ENCODE measurements around the gene LTBP3. TPM values are rescaled to one million over a fixed set of nuclear protein-coding genes. Genes with fewer than 3 reads are reported as not detected.

The LTBP3 gene
- total and polyA plus RNA-seq, 2 of the 13 experiments (the other 11 are each of a cell fraction or from before 2014, with no cell fraction given) = 12.2 to 68.1 TPM

Small RNA genes within 50 kb of the gene (small RNA-seq; reads per million reads assigned to genes)
- 0 reads per million in 3 experiments for gene AP001362.1 (ENCODE audit: insufficient read depth in 2 of 3, insufficient read length in 3 of 3, low read depth in 2 of 3, low replicate concordance in 1 of 3)
- gene RF01684 (ENCODE audit: insufficient read depth in 2 of 3, insufficient read length in 3 of 3, low read depth in 2 of 3, low replicate concordance in 1 of 3) = 0 reads per million in 3 experiments

Other genes starting within 250 kb of the LTBP3 start
- 2.5 and 7.1 TPM in 2 replicates for gene CDC42EP2, start 243.5 kb downstream of the LTBP3 start, total RNA-seq (2016; rRNA removed; fragmentation: Illumina TruSeq; extraction: Trizol)
- gene CDC42EP2, start 243.5 kb downstream of the LTBP3 start, polyA plus RNA-seq (2011; rRNA removed) = 2.3 and 4.2 TPM in 2 replicates
- gene DPF2, start 224.5 kb downstream of the LTBP3 start, total RNA-seq (2016; rRNA removed; fragmentation: Illumina TruSeq; extraction: Trizol) = 30.4 and 31.0 TPM in 2 replicates
- gene DPF2, start 224.5 kb downstream of the LTBP3 start, polyA plus RNA-seq (2011; rRNA removed) = 20.4 and 21.0 TPM in 2 replicates
- 4.0 and 4.9 TPM in 2 replicates for gene TIGD3, start 203.6 kb downstream of the LTBP3 start, total RNA-seq (2016; rRNA removed; fragmentation: Illumina TruSeq; extraction: Trizol)
- gene TIGD3, start 203.6 kb downstream of the LTBP3 start, polyA plus RNA-seq (2011; rRNA removed) = 0.49 and 1.0 TPM in 2 replicates
- 2.1 and 3.4 TPM in 2 replicates for gene SLC25A45, start 175.7 kb downstream of the LTBP3 start, total RNA-seq (2016; rRNA removed; fragmentation: Illumina TruSeq; extraction: Trizol)
- 1.2 and 1.9 TPM in 2 replicates for gene SLC25A45, start 175.7 kb downstream of the LTBP3 start, polyA plus RNA-seq (2011; rRNA removed)
- gene FRMD8, start 171.7 kb downstream of the LTBP3 start, total RNA-seq (2016; rRNA removed; fragmentation: Illumina TruSeq; extraction: Trizol) = 18.0 and 20.6 TPM in 2 replicates
- 5.8 and 9.4 TPM in 2 replicates for gene FRMD8, start 171.7 kb downstream of the LTBP3 start, polyA plus RNA-seq (2011; rRNA removed)
- 10.5 and 20.5 TPM in 2 replicates for gene NEAT1, start 135.6 kb downstream of the LTBP3 start, total RNA-seq (2016; rRNA removed; fragmentation: Illumina TruSeq; extraction: Trizol)
- 41.2 and 41.3 TPM in 2 replicates for gene NEAT1, start 135.6 kb downstream of the LTBP3 start, polyA plus RNA-seq (2011; rRNA removed)
- gene MALAT1, start 59.3 kb downstream of the LTBP3 start, total RNA-seq (2016; rRNA removed; fragmentation: Illumina TruSeq; extraction: Trizol) = 302 and 1,237 TPM in 2 replicates
- gene MALAT1, start 59.3 kb downstream of the LTBP3 start, polyA plus RNA-seq (2011; rRNA removed) = 143 and 217 TPM in 2 replicates
- gene SCYL1, start 33.3 kb downstream of the LTBP3 start, total RNA-seq (2016; rRNA removed; fragmentation: Illumina TruSeq; extraction: Trizol) = 61.7 and 65.9 TPM in 2 replicates
- 103 and 122 TPM in 2 replicates for gene SCYL1, start 33.3 kb downstream of the LTBP3 start, polyA plus RNA-seq (2011; rRNA removed)
- 34.0 and 40.0 TPM in 2 replicates for gene ZNRD2, start 12.1 kb upstream of the LTBP3 start, total RNA-seq (2016; rRNA removed; fragmentation: Illumina TruSeq; extraction: Trizol)
- gene ZNRD2, start 12.1 kb upstream of the LTBP3 start, polyA plus RNA-seq (2011; rRNA removed) = 29.2 and 31.4 TPM in 2 replicates
- gene FAM89B, start 14.2 kb upstream of the LTBP3 start, total RNA-seq (2016; rRNA removed; fragmentation: Illumina TruSeq; extraction: Trizol) = 3.6 and 5.7 TPM in 2 replicates
- gene FAM89B, start 14.2 kb upstream of the LTBP3 start, polyA plus RNA-seq (2011; rRNA removed) = 8.0 and 11.5 TPM in 2 replicates
- 5.4 and 10.6 TPM in 2 replicates for gene EHBP1L1, start 17.7 kb upstream of the LTBP3 start, total RNA-seq (2016; rRNA removed; fragmentation: Illumina TruSeq; extraction: Trizol)
- gene EHBP1L1, start 17.7 kb upstream of the LTBP3 start, polyA plus RNA-seq (2011; rRNA removed) = 8.3 and 14.4 TPM in 2 replicates
- not detected in 2 replicates for gene KCNK7, start 37.4 kb upstream of the LTBP3 start, total RNA-seq (2016; rRNA removed; fragmentation: Illumina TruSeq; extraction: Trizol)
- 0.11 and 0.14 TPM in 2 replicates for gene KCNK7, start 37.4 kb upstream of the LTBP3 start, polyA plus RNA-seq (2011; rRNA removed)
- gene MAP3K11, start 55.9 kb upstream of the LTBP3 start, total RNA-seq (2016; rRNA removed; fragmentation: Illumina TruSeq; extraction: Trizol) = 35.6 and 51.5 TPM in 2 replicates
- 35.9 and 54.6 TPM in 2 replicates for gene MAP3K11, start 55.9 kb upstream of the LTBP3 start, polyA plus RNA-seq (2011; rRNA removed)
- 14.5 and 23.0 TPM in 2 replicates for gene PCNX3, start 57.4 kb upstream of the LTBP3 start, total RNA-seq (2016; rRNA removed; fragmentation: Illumina TruSeq; extraction: Trizol)
- gene PCNX3, start 57.4 kb upstream of the LTBP3 start, polyA plus RNA-seq (2011; rRNA removed) = 16.2 and 23.1 TPM in 2 replicates
- 5.4 and 5.8 TPM in 2 replicates for gene SIPA1, start 79.7 kb upstream of the LTBP3 start, total RNA-seq (2016; rRNA removed; fragmentation: Illumina TruSeq; extraction: Trizol)
- 7.7 and 9.1 TPM in 2 replicates for gene SIPA1, start 79.7 kb upstream of the LTBP3 start, polyA plus RNA-seq (2011; rRNA removed)
- 18.7 and 21.4 TPM in 2 replicates for gene RELA, start 104.6 kb upstream of the LTBP3 start, total RNA-seq (2016; rRNA removed; fragmentation: Illumina TruSeq; extraction: Trizol)
- gene RELA, start 104.6 kb upstream of the LTBP3 start, polyA plus RNA-seq (2011; rRNA removed) = 40.5 and 51.0 TPM in 2 replicates
- gene KAT5, start 153.9 kb upstream of the LTBP3 start, total RNA-seq (2016; rRNA removed; fragmentation: Illumina TruSeq; extraction: Trizol) = 45.4 and 48.3 TPM in 2 replicates
- 34.4 and 35.2 TPM in 2 replicates for gene KAT5, start 153.9 kb upstream of the LTBP3 start, polyA plus RNA-seq (2011; rRNA removed)
- gene RNASEH2C, start 162.4 kb upstream of the LTBP3 start, total RNA-seq (2016; rRNA removed; fragmentation: Illumina TruSeq; extraction: Trizol) = 50.9 and 65.1 TPM in 2 replicates
- 24.6 and 27.4 TPM in 2 replicates for gene RNASEH2C, start 162.4 kb upstream of the LTBP3 start, polyA plus RNA-seq (2011; rRNA removed)
- 3.8 and 4.4 TPM in 2 replicates for gene AP5B1, start 222.6 kb upstream of the LTBP3 start, total RNA-seq (2016; rRNA removed; fragmentation: Illumina TruSeq; extraction: Trizol)
- gene AP5B1, start 222.6 kb upstream of the LTBP3 start, polyA plus RNA-seq (2011; rRNA removed) = 1.7 and 2.8 TPM in 2 replicates
- gene OVOL1, start 228.7 kb upstream of the LTBP3 start, total RNA-seq (2016; rRNA removed; fragmentation: Illumina TruSeq; extraction: Trizol) = not detected in 2 replicates
- gene OVOL1, start 228.7 kb upstream of the LTBP3 start, polyA plus RNA-seq (2011; rRNA removed) = 0.01 and 0.04 TPM in 2 replicates